ENCODE measurements around the gene HTN1.
"Not testable (repeated sequence)": the region's sequence is repeated elsewhere in the genome, so short reads cannot be mapped to it uniquely, and the experiment has no call there.

The HTN1 gene

GRCh38 chr4:70050138-70050537, at the start of gene HTN1:
HTN1 (plus strand) TSS chr4:70050438; CDS start chr4:70053077, 2,639 bp downstream.
- not testable (repeated sequence) for H3K4me3 ChIP-seq (replicated peaks; ENCODE audit: low read depth, low read length); DNase-seq (ENCODE audit: extremely low read depth, low read depth)

DNA sequence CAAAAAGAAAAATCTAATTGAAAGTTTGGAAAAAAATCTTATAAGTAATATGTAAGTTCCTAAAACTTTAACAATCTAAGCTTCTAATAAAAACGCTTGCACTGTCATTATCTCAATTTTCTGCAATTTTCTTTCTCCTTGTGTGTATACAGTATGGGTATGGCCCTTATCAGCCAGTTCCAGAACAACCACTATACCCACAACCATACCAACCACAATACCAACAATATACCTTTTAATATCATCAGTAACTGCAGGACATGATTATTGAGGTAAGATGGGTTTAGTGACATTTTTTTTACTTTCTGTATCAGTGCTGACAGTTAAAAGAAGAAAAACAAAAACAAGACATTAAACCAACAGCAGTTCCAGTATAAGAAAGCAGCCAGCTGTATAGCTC, 49.5 kb upstream of the HTN1 start:
- TF ChIP-seq, protein P1, sequence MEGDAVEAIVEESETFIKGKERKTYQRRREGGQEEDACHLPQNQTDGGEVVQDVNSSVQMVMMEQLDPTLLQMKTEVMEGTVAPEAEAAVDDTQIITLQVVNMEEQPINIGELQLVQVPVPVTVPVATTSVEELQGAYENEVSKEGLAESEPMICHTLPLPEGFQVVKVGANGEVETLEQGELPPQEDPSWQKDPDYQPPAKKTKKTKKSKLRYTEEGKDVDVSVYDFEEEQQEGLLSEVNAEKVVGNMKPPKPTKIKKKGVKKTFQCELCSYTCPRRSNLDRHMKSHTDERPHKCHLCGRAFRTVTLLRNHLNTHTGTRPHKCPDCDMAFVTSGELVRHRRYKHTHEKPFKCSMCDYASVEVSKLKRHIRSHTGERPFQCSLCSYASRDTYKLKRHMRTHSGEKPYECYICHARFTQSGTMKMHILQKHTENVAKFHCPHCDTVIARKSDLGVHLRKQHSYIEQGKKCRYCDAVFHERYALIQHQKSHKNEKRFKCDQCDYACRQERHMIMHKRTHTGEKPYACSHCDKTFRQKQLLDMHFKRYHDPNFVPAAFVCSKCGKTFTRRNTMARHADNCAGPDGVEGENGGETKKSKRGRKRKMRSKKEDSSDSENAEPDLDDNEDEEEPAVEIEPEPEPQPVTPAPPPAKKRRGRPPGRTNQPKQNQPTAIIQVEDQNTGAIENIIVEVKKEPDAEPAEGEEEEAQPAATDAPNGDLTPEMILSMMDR (IDR thresholded peaks at IDR 0.05; ENCODE audit: low read depth, low read length, missing control alignments), result no peak
- H3K4me3 ChIP-seq (replicated peaks; ENCODE audit: low read depth, low read length), result no peak overlapping the region
- DNase-seq (ENCODE audit: extremely low read depth, low read depth), result no peak

DNA sequence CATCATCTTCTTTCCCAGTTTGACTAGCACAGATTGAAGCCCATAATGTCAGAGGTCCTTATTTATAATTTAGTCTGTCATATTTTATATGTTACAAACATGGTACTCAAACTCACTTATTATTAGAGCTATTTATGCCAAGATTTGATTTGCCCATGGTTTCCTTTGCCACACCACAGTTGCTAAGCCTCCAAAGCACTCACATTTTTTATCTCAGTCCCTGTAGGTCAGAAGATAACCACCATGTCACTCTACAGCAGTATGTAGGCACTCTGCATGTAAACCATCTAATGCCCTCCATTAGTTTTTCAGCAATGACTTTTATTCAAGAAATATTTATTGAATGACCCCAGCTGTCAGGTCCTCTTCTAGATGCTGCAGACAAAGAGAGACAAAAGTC, 47.7 kb upstream of the HTN1 start:
- no peak overlapping the region for H3K4me3 ChIP-seq (replicated peaks; ENCODE audit: low read depth, low read length)
- TF ChIP-seq, protein P1 (IDR thresholded peaks at IDR 0.05; ENCODE audit: low read depth, low read length, missing control alignments), result no peak

GRCh38 chr4:70008771-70009170, 41.5 kb upstream of the HTN1 start:
- TF ChIP-seq, protein P1 (IDR thresholded peaks at IDR 0.05; ENCODE audit: low read depth, low read length, missing control alignments), result no peak
- no peak for DNase-seq (ENCODE audit: extremely low read depth, low read depth)
- no peak overlapping the region for H3K4me3 ChIP-seq (replicated peaks; ENCODE audit: low read depth, low read length)

More for the DNA sequence above, 47.7 kb upstream of the HTN1 start:
- no peak for DNase-seq (ENCODE audit: extremely low read depth, low read depth)

- not testable (repeated sequence) for DNase-seq (ENCODE audit: extremely low read depth, low read depth); H3K4me3 ChIP-seq (replicated peaks; ENCODE audit: low read depth, low read length)
These were observed 31.2 kb upstream of the HTN1 start for GRCh38 chr4:70019006-70019405.

- no peak overlapping the region for H3K4me3 ChIP-seq (replicated peaks; ENCODE audit: low read depth, low read length)
- DNase-seq (ENCODE audit: extremely low read depth, low read depth), result no peak
- TF ChIP-seq, protein P1 (IDR thresholded peaks at IDR 0.05; ENCODE audit: low read depth, low read length, missing control alignments), result no peak
These were observed 27.0 kb upstream of the HTN1 start for GRCh38 chr4:70023218-70023617.

DNA sequence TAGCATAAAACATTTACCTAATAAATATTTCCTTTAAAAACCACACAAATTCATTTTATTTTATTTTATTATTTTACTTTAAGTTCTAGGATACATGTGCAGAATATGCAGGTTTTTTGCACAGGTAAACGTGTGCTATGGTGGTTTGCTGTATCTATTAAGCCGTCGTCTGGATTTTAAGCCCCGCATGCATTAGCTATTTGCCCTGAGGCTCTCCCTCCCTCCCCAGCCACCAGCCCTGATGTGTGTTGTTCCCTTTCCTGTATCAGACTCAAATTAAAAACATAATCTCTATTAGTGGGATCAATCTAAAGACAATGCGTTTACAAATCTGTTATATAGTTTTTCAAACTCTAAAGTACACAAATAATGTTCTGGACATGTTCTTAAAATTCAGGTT, 23.2 kb upstream of the HTN1 start:
- TF ChIP-seq, protein P1 (IDR thresholded peaks at IDR 0.05; ENCODE audit: low read depth, low read length, missing control alignments), result no peak
- no peak for DNase-seq (ENCODE audit: extremely low read depth, low read depth)
- H3K4me3 ChIP-seq (replicated peaks; ENCODE audit: low read depth, low read length), result no peak overlapping the region

DNA sequence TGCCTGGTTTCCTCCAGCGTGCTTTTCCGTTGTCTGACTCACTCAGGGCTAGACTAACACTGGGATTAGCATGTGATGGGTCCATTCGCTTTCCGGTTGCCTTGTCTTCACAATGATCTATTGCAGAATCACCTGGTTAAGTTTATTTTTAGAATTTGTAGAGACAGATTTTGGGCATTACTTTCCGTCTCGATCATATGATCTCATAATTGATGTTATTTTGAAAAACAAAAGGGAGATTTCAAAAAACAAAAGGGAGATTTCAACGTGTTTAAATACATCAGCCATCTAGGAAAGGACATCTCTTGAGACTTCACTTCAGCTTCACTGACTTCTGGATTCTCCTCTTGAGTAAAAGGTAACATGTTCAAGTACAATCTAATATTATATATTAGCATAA, 22.1 kb upstream of the HTN1 start, which contains the start of gene HTN3:
Gene HTN3 (plus strand): TSS at position 301 of the 400 bp plus-strand sequence. CDS start 2,282 bp downstream, outside the sequence.
- DNase-seq (ENCODE audit: extremely low read depth, low read depth); H3K4me3 ChIP-seq (replicated peaks; ENCODE audit: low read depth, low read length): not testable (repeated sequence)

- not testable (repeated sequence) for DNase-seq (ENCODE audit: extremely low read depth, low read depth); H3K4me3 ChIP-seq (replicated peaks; ENCODE audit: low read depth, low read length)
These were observed 12.7 kb upstream of the HTN1 start for GRCh38 chr4:70037559-70037958.

DNA sequence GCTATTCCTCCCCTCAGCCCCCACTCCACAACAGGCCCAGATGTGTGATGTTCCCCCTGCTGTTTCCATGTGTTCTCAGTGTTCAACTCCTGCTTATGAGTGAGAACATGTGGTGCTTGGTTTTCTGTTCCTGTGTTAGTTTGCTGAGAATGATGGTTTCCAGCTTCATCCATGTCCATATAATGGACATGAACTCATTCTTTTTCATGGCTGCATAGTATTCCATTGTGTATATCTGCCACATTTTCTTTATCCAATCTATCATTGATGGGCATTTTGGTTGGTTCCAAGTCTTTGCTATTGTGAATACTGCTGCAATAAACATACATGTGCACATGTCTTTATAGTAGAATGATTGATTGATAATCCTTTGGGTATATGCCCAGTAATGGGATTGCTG, 10.3 kb upstream of the HTN1 start:
- H3K4me3 ChIP-seq (replicated peaks; ENCODE audit: low read depth, low read length); DNase-seq (ENCODE audit: extremely low read depth, low read depth): not testable (repeated sequence)
